Rectal smooth muscle tissue (tissue), 1 donor: ENCODE data around the gene AP3M1.

Experiments used
- H3K27ac ChIP-seq: one replicate; pipeline ENCODE4 v1.7.0; 2013; ENCODE audit warnings: low read depth, low read length, inconsistent platforms
- H3K27me3 ChIP-seq: one replicate; pipeline ENCODE4 v1.7.0; 2013; ENCODE audit warnings: low read length; ENCODE audit not compliant: control insufficient read depth, insufficient read depth
- H3K36me3 ChIP-seq: one replicate; pipeline ENCODE4 v1.7.0; 2013; ENCODE audit warnings: low read length; ENCODE audit not compliant: control insufficient read depth, insufficient read depth
- H3K4me1 ChIP-seq: one replicate; pipeline ENCODE4 v1.7.0; 2013; ENCODE audit warnings: low read length; ENCODE audit not compliant: control insufficient read depth, insufficient read depth
- H3K4me3 ChIP-seq: one replicate; pipeline ENCODE4 v1.7.0; 2013; ENCODE audit warnings: low read length
- H3K9ac ChIP-seq: one replicate; pipeline ENCODE4 v1.7.0; 2013; ENCODE audit warnings: low read length

Gene AP3M1

GRCh38 chr10:74121368-74121767, 29.3 kb downstream of the AP3M1 start:
- Histone ChIP-seq H3K4me1 (no peaks in the 10 kb centered on the region), H3K4me3 (no peak overlapping the region), H3K27ac (peak overlapping the region; percentile 20), H3K27me3 (no peaks in the 10 kb centered on the region), H3K36me3 (peaks cover 38% of the 10 kb centered on the region), H3K9ac (no peak overlapping the region)

DNA sequence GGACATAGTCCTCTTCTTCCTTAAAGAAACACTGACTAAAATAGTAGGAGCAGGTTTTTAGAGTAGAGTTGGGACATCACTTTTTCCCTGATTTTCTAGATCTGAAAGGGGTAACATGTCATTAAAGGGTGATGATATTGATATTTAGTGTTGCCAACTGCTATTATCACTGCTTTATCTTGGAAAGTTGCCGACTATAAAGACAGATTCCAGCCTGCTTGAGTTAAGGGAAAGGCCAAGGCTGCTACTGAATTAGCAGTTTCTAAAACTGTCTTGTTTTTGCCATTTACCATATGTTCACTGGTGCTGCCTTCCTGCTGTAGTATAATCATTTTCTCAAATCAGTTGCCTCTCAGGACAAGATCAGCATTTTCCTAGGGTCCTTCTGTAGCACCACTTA, 29.7 kb downstream of the AP3M1 start:
- no peak overlapping the region for H3K4me3 ChIP-seq
- H3K9ac ChIP-seq: no peak overlapping the region
- no peaks in the 10 kb centered on the region for H3K4me1 ChIP-seq
- peaks cover 42% of the 10 kb centered on the region for H3K36me3 ChIP-seq
- H3K27me3 ChIP-seq: no peaks in the 10 kb centered on the region
- peak overlapping the region; percentile 20 for H3K27ac ChIP-seq

GRCh38 chr10:74118804-74119203, 31.8 kb downstream of the AP3M1 start:
- no peak overlapping the region for H3K27ac ChIP-seq
- no peaks in the 10 kb centered on the region for H3K4me1 ChIP-seq
- H3K36me3 ChIP-seq: peaks cover 48% of the 10 kb centered on the region

GRCh38 chr10:74117738-74118137, 32.9 kb downstream of the AP3M1 start:
- H3K27me3 ChIP-seq: no peaks in the 10 kb centered on the region
- H3K27ac ChIP-seq: no peak overlapping the region

More at GRCh38 chr10:74118804-74119203, 31.8 kb downstream of the AP3M1 start:
- no peak overlapping the region for H3K9ac ChIP-seq
- H3K4me3 ChIP-seq: no peak overlapping the region
- no peaks in the 10 kb centered on the region for H3K27me3 ChIP-seq

DNA sequence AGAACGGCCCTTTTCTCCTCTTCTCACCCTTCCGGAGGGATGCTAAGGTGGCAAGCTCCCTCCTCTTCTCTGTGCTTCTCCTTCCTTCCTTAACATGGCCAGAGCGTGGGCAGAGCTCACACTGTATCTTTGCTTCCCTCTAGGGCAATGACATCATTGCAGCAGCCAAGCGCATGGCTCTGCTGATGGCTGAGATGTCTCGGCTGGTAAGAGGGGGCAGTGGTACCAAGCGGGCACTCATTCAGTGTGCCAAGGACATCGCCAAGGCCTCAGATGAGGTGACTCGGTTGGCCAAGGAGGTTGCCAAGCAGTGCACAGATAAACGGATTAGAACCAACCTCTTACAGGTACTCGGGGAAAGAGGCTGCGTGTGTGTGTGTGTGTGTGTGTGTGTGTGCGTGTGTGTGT, 36.6 kb downstream of the AP3M1 start:
- peak overlapping the region; percentile 21 for H3K27ac ChIP-seq
- no peak overlapping the region for H3K4me3 ChIP-seq
- H3K36me3 ChIP-seq: peaks cover 69% of the 10 kb centered on the region
- peaks cover 7% of the 10 kb centered on the region for H3K4me1 ChIP-seq
- no peak overlapping the region for H3K9ac ChIP-seq
- H3K27me3 ChIP-seq: no peaks in the 10 kb centered on the region

More at GRCh38 chr10:74117738-74118137, 32.9 kb downstream of the AP3M1 start:
- peaks cover 7% of the 10 kb centered on the region for H3K4me1 ChIP-seq
- no peak overlapping the region for H3K4me3 ChIP-seq
- peaks cover 52% of the 10 kb centered on the region for H3K36me3 ChIP-seq
- no peak overlapping the region for H3K9ac ChIP-seq

DNA sequence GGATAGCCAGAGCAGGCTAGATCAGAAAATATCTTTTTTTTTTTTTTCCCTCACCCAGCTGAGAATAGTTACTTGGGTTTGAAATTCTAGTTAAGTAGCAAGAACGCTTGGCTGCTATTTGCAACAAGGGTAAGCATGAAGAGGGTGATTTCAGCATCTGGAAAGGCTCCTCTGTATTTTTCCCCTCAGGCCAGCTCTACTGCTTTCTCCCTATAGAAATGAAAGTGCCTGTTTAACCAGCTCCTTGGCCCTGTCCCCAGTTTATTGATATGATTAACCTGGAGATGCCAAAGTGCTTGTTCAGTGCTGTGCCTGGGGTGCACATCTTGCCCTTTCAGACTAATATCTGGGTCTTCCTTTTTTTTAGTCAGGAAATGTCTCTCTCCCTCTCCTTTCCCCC, 37.1 kb downstream of the AP3M1 start:
- no peak overlapping the region for H3K4me3 ChIP-seq
- H3K27ac ChIP-seq: peak overlapping the region; percentile 42
- peaks cover 7% of the 10 kb centered on the region for H3K4me1 ChIP-seq
- H3K9ac ChIP-seq: no peak overlapping the region
- peaks cover 67% of the 10 kb centered on the region for H3K36me3 ChIP-seq
- no peaks in the 10 kb centered on the region for H3K27me3 ChIP-seq

- H3K9ac ChIP-seq: no peak overlapping the region
- H3K4me1 ChIP-seq: peaks cover 8% of the 10 kb centered on the region
- H3K27ac ChIP-seq: no peak overlapping the region
- no peaks in the 10 kb centered on the region for H3K27me3 ChIP-seq
- H3K4me3 ChIP-seq: no peak overlapping the region
- peaks cover 58% of the 10 kb centered on the region for H3K36me3 ChIP-seq
These were observed 38.8 kb downstream of the AP3M1 start for GRCh38 chr10:74111799-74112198.

GRCh38 chr10:74110120-74110519, 40.5 kb downstream of the AP3M1 start:
- H3K9ac ChIP-seq: no peak overlapping the region
- no peak overlapping the region for H3K27ac ChIP-seq
- peaks cover 11% of the 10 kb centered on the region for H3K4me1 ChIP-seq
- H3K27me3 ChIP-seq: no peaks in the 10 kb centered on the region
- peaks cover 61% of the 10 kb centered on the region for H3K36me3 ChIP-seq
- no peak overlapping the region for H3K4me3 ChIP-seq

DNA sequence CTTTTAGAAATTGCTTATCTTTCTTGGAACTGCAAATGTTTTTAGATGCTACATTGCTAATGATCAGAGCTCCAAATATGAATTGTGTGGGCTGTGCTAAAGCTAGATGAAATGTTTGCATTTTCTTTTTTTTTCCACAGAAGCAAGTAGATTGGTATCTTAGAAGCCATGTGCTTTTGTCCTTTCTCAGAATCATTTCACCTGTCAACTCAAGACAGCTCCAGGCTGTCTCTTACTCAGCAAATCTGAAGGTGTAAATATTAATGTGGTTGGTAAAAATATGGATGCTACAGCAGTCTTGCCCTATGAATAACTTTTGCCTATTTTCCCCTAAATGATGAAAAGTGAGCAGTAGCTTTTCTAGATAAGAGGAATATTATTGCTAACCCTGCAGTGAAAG, 41.2 kb downstream of the AP3M1 start:
- no peak overlapping the region for H3K9ac ChIP-seq
- H3K27ac ChIP-seq: no peak overlapping the region

GRCh38 chr10:74107391-74107790, 43.2 kb downstream of the AP3M1 start:
- Histone ChIP-seq H3K4me3 (no peak overlapping the region), H3K36me3 (peaks cover 57% of the 10 kb centered on the region), H3K4me1 (peaks cover 4% of the 10 kb centered on the region), H3K9ac (no peak overlapping the region), H3K27me3 (no peaks in the 10 kb centered on the region), H3K27ac (no peak overlapping the region)

More for the DNA sequence above, 41.2 kb downstream of the AP3M1 start:
- Histone ChIP-seq H3K4me1 (peaks cover 11% of the 10 kb centered on the region), H3K36me3 (peaks cover 65% of the 10 kb centered on the region), H3K27me3 (no peaks in the 10 kb centered on the region), H3K4me3 (no peak overlapping the region)

- H3K36me3 ChIP-seq: peaks cover 44% of the 10 kb centered on the region
- H3K4me1 ChIP-seq: peaks cover 4% of the 10 kb centered on the region
- H3K4me3 ChIP-seq: no peak overlapping the region
- no peak overlapping the region for H3K9ac ChIP-seq
- H3K27me3 ChIP-seq: no peaks in the 10 kb centered on the region
- no peak overlapping the region for H3K27ac ChIP-seq
These were observed 45.6 kb downstream of the AP3M1 start for GRCh38 chr10:74104996-74105395.

GRCh38 chr10:74104480-74104879, 46.1 kb downstream of the AP3M1 start:
- Histone ChIP-seq H3K9ac (no peak overlapping the region), H3K36me3 (peaks cover 46% of the 10 kb centered on the region), H3K27ac (no peak overlapping the region), H3K4me1 (peaks cover 4% of the 10 kb centered on the region), H3K27me3 (no peaks in the 10 kb centered on the region), H3K4me3 (no peak overlapping the region)

GRCh38 chr10:74103560-74104258, 46.9 kb downstream of the AP3M1 start:
- Histone ChIP-seq H3K27me3 (no peaks in the 10 kb centered on the region), H3K9ac (no peak overlapping the region), H3K27ac (no peak overlapping the region), H3K36me3 (peaks cover 44% of the 10 kb centered on the region), H3K4me3 (no peak overlapping the region), H3K4me1 (peaks cover 4% of the 10 kb centered on the region)
